Colonic mucosa (tissue), 4 donors: ENCODE results near the gene TAF10. TPM values are rescaled to one million over a fixed set of nuclear protein-coding genes. Genes with fewer than 3 reads are reported as not detected.
A peak's percentile ranks its signal among the peaks of the same experiment; 100 is the strongest.

Source experiments
- DNase-seq: peaks from one replicate; pipeline ENCODE4 v3.0.0-alpha.2; 2020
- H3K27ac ChIP-seq: fragments of 200-600 bp; one replicate; pipeline ENCODE4 v1.8.0; 2021
- H3K27me3 ChIP-seq: fragments of 200-600 bp; one replicate; pipeline ENCODE4 v1.8.0; 2021
- H3K36me3 ChIP-seq: fragments of 200-600 bp; one replicate; pipeline ENCODE4 v1.8.0; 2021
- H3K4me1 ChIP-seq: fragments of 200-600 bp; one replicate; pipeline ENCODE4 v1.8.0; 2021; ENCODE audit warnings: mild to moderate bottlenecking
- H3K4me3 ChIP-seq: fragments of 200-600 bp; one replicate; pipeline ENCODE4 v1.8.0; 2021
- H3K9ac ChIP-seq, 2 donors: one replicate each; pipeline ENCODE4 v1.7.0; 2013; ENCODE audit warnings: control low read depth in 2 of 2, low read depth in 2 of 2, low read length in 2 of 2
- H3K9me3 ChIP-seq: fragments of 200-600 bp; one replicate; pipeline ENCODE4 v1.8.0; 2021
- CTCF ChIP-seq: fragments of 200-600 bp; IDR thresholded peaks from one replicate; pipeline ENCODE4 v1.8.0; 2022; ENCODE audit warnings: antibody characterized with exemption, mild to moderate bottlenecking
- intact Hi-C: fragments of 100-400 bp; cut with DNase I; formaldehyde crosslinking; loops from one replicate; pipeline ENCODE4 v1.14.1; 2022
- total RNA-seq, 2 donors: library from RNA; stranded (reverse); fragmentation: NEBNext Ultra II Directional in 1 of 2; extraction: Animal tissue kit (Norgen Biotek cat#: 25700) in 1 of 2; gene quantifications; one replicate each; pipeline ENCODE4 v1.2.1, GENCODE V29; 2021
- donor health status: healthy.
- donor health status: DM: no; HTN: no; CAD: no.
- donor health status: DM: no; HTN: no; CAD: no.

TAF10 gene
- total RNA-seq, 2 donors from 2014 or later: 123 to 142 TPM

- H3K9me3 ChIP-seq: no peaks in the 10 kb centered on the region
- no peak for DNase-seq
- H3K9ac ChIP-seq: no peak overlapping the region
- intact Hi-C loops: no loop called here
- H3K27me3 ChIP-seq: peaks cover 3% of the 10 kb centered on the region
- no peak overlapping the region for H3K4me3 ChIP-seq
- no peak overlapping the region for H3K27ac ChIP-seq
- no peak for TF ChIP-seq CTCF
- H3K4me1 ChIP-seq: no peaks in the 10 kb centered on the region
- H3K36me3 ChIP-seq: no peaks in the 10 kb centered on the region
Observed at GRCh38 chr11:6653097-6653496, 41.1 kb upstream of the TAF10 start.

- H3K9ac ChIP-seq: no peak overlapping the region
- peaks cover 3% of the 10 kb centered on the region for H3K27me3 ChIP-seq
- no peak overlapping the region for H3K4me3 ChIP-seq
- intact Hi-C loops: no loop called here
- H3K27ac ChIP-seq: no peak overlapping the region
- H3K9me3 ChIP-seq: no peaks in the 10 kb centered on the region
- no peaks in the 10 kb centered on the region for H3K36me3 ChIP-seq
- H3K4me1 ChIP-seq: peaks cover 2% of the 10 kb centered on the region
- no peak for TF ChIP-seq CTCF
- no peak for DNase-seq
Observed at GRCh38 chr11:6652182-6652581, 40.2 kb upstream of the TAF10 start.

- TF ChIP-seq CTCF: no peak
- DNase-seq: no peak
- Histone ChIP-seq H3K4me3 (no peak overlapping the region), H3K27me3 (peaks cover 3% of the 10 kb centered on the region), H3K27ac (no peak overlapping the region), H3K9me3 (no peaks in the 10 kb centered on the region), H3K4me1 (peaks cover 3% of the 10 kb centered on the region), H3K9ac (no peak overlapping the region), H3K36me3 (no peaks in the 10 kb centered on the region)
- intact Hi-C loops: no loop called here
Observed at GRCh38 chr11:6650980-6651379, 39.0 kb upstream of the TAF10 start.

GRCh38 chr11:6650104-6650503, 38.1 kb upstream of the TAF10 start:
- no peak for DNase-seq
- H3K27ac ChIP-seq: no peak overlapping the region
- H3K9ac ChIP-seq: no peak overlapping the region
- H3K4me3 ChIP-seq: no peak overlapping the region
- no peak for TF ChIP-seq CTCF
- intact Hi-C loops: no loop called here
- no peaks in the 10 kb centered on the region for H3K9me3 ChIP-seq
- peaks cover 3% of the 10 kb centered on the region for H3K27me3 ChIP-seq
- no peaks in the 10 kb centered on the region for H3K36me3 ChIP-seq
- peaks cover 3% of the 10 kb centered on the region for H3K4me1 ChIP-seq

GRCh38 chr11:6648501-6648900, 36.5 kb upstream of the TAF10 start:
- Histone ChIP-seq H3K36me3 (no peaks in the 10 kb centered on the region), H3K9me3 (no peaks in the 10 kb centered on the region), H3K4me1 (peaks cover 3% of the 10 kb centered on the region), H3K27me3 (no peaks in the 10 kb centered on the region), H3K27ac (peak overlapping the region; percentile 64), H3K9ac (no peak overlapping the region), H3K4me3 (no peak overlapping the region)
- intact Hi-C loops: loop anchor here (5.0 kb wide), 1 partner anchor 34 kb away; the partner anchor contains the start of gene MRPL17
- no peak for TF ChIP-seq CTCF
- no peak for DNase-seq
